Kidney tubule cell (primary cell): ENCODE data around the gene ZNF793.

Experiments used
- DNase-seq: peaks from one replicate; pipeline ENCODE4 v3.0.0-alpha.2; 2018; ENCODE audit warnings: low spot score

ZNF793 gene

DNA sequence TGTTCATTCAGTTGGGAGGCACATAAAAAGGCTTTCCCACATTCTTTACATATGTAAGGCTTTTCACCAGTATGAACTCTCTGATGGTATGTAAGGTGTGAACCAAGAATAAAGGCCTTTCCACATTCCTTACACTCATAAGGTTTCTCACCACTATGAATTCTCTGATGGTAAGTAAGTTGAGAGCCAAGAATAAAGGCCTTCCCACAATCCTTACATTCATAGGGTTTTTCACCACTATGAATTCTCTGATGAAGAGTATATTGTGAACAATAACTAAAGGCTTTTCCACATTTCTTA lies 58.6 kb downstream of the ZNF793 start:
- no peak for DNase-seq

DNA sequence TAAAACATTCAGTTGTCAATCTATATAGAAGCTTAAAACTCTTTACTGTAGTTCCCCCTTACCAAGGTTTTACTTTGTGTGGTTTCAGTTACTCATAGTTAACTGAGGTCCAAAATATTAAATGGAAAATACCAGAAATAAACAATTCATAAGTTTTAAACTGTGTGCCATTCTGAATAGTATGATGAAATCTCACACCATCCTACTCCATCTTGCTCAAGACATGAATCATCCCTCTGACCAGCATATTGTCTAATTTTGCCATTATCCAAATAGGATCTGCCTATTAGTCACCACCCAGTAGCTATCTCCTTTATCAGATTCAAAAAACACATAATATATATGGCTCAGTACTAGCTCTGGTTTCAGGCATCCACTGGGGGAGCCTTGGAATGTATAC lies 65.5 kb downstream of the ZNF793 start:
- DNase-seq = no peak

DNA sequence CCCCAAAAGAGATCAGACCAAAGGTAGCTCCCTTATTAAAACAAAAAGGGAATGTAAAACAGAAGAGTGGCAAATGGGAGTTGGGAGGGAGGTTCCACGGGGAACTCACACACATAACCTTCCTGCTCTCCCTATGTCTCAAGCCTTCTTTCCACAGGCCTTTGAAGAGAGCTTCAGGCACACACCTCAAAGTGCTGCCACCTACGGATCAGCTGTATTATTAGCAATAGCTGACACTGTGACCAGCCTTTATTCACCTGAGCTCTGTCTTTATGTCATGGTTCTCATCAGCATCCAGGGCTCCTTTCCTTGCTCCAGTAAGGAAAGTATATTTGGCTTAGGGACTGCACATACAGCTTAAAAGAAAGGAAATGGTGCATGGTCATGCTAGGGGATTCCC lies 76.6 kb downstream of the ZNF793 start:
- DNase-seq = no peak
